Embryonic facial prominence (tissue), 1 donor: ENCODE results near the gene SEMA3A.

Experiments
- DNase-seq: peaks from one replicate; pipeline ENCODE4 v3.0.0-alpha.2; 2016; ENCODE audit errors: extremely low spot score

SEMA3A gene

DNA sequence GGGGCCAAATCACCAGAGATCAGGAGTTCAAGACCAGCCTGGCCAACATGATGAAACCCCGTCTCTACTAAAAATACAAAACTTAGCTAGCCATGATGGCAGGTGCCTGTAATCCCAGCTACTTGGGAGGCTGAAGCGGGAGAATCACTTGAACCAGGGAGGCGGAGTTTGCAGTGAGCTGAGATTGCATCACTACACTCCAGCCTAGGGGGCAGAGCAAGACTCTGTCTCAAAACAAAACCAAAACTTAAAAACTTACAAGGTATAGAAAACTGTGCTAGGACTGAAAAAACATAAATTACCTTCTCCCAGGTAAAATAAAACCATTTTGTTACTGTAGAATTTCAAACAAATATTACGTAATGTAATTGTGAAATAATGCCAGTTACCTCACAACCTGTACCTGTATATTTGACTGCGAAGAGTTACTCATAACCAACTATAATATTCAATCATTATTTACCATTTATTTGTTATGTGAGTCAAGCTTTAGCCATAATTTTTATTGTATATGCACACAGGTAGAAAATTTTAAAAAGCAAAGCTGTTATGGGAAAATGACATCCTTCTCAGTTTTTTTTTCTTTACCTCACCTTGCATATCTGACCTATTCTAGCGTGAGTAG, 180.9 kb downstream of the SEMA3A start:
- no peak for DNase-seq

DNA sequence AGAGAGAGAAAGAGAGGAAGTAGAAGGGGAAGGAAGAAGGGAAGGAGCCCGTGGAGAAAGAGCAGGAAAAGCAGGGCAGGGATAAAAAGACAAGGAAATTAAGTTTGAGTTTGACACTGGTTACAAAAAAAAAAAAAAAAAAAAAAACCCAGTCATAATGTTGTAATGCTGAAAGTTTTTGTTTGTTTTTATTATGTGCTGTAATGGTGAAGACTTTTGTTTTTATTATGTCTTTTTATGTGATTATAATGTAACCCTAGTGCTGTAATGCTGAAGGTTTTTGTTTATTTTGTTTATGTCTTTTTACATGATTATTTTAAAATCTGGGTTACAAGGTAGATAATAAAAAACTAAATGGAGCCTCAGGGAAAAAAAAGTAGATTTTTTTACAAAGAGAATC, 184.8 kb downstream of the SEMA3A start:
- DNase-seq: no peak

DNA sequence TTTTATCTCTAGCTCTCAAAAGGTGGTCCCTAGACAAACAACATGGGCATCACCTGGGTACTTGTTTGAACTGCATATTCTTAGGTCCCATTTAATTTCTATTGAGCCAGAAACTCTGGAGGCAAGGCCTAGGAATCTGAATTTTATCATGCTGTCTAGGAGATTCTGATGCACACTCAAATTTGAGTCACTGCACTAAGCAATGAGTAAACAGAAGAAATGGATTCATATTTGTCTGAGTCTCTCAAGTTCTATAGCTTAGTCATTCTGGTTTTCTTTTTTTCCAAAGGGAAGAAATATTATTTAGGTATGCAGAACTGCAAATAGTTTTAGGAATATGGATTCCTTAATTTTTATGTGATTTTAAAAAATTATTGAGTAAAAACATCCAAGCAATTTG, 185.5 kb downstream of the SEMA3A start:
- DNase-seq: no peak

DNA sequence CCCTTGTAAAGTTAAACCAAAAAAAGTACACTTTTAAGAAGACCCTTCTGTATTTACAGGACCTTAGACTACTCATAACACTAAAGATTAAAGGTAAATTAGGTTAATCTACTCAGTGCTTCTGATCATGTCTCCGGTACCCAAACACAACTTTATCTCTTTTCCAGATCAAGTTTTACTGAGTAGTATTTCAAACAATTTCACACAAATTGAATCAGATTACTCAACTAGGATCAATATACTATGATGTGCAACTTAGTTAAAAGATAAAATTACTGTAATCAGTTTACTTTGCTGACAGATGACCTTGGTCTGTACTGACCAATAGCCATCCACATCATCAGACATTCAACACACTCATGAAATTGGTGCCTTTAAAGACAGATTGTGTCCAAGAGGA, 191.4 kb downstream of the SEMA3A start:
- no peak for DNase-seq

DNA sequence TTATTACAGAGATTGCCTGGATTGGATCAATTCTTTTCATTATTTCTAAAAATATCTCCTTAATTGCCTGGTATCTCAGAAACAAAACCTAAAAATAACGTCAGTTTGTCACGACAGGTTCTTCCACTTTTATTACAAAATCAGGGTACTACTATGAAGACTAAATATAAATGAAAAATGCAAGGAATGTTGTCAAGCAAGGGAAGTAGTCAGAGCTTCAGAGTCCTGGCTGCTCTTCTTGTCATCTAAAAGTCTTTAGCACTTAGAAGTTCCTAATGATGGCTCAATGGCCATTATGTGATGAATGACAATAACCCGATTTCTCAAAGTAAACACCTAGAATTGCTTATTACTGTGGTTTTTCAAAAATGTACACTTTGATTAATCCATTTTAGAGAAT, 192.2 kb downstream of the SEMA3A start:
- DNase-seq: no peak

DNA sequence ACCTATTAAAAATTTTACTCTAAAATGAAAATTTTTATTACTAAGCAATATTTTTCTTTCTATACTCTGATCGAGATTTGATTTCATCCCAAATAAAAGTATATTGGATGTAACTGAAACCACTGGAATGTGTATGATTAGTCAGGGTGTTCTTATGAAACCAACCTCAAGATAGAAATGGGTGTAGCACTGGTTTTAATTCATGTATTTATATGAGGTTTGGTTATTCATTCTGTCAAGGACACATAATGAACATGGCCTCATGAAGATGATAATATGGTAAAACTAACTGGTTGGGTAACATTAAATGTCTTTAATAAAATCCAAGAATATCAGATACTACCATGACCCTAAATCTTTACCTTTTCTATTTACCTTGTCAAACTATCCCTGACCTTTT, 197.7 kb downstream of the SEMA3A start:
- no peak for DNase-seq

DNA sequence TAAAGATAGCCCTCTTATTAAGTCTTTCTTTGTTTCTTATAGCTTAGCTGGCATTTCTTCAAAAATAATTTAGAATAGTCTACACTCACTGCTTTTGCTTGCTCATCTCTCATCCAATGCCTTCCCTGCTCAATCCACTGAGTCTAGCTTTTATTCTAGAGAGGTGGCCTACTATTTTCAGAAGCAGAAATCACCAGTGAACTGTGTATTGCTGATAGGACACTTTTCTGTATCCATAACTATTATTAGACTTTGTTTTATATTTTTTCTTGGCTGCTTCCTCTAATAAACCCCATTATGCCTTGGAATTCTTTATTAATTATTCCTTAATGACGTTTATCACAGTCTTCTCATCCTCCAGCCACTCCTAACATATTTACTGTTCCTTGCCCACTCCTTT, 206.8 kb downstream of the SEMA3A start:
- no peak for DNase-seq

DNA sequence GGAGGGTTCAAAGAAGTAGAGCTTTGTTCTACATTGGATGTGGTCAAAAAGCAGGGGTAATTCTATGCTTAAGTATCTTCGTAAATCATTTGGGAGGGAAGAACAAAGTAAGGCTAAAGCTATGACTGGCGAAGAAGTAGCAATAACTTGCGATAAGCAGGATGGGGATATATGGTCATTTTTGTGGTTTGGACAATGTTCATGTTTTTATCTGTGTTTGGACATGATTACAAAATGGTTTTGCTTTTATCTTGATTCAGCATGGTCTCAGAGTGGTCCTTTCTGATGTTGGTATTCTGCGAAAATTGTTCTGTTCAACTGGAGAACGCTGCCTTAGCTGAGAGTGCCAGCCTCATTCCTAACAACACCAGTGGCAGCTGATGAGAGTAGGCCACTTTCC, 208.8 kb downstream of the SEMA3A start:
- no peak for DNase-seq

DNA sequence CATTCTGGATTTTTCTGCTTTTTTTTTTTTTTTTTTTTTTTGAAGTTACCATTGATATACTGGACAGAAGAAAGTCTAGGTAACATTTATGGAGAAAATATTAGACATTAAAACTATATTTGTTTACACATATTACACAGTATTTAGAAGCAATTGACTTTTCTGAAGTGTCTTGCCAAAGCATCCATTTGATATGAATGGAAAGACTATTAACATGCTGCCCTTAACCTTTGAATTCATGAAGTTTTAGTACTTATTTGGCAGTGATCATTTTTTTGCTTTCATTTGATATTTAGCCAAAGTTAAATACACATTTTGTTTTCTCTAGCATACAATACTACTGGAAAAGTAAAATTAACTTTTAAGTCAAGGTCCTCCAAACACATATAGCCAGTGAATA, 210.0 kb downstream of the SEMA3A start:
- no peak for DNase-seq

DNA sequence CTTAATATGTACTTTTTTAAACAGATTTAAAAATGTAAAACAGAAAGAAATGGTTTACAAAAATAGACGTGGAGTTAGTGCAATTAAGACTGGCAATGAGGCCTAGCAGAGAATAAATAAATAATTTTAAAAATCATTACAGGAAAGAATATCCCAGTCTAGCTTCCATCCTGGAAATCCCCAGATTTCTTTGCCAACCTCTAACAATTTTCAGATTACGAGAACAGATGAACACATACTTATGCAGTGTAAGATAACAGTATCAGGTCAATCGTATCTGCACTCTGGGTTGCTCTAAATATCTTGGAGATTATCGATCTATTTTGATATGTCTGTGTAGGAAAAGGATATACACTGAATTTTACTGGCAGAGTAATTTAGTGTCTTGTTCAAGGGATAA, 210.5 kb downstream of the SEMA3A start:
- DNase-seq: no peak

DNA sequence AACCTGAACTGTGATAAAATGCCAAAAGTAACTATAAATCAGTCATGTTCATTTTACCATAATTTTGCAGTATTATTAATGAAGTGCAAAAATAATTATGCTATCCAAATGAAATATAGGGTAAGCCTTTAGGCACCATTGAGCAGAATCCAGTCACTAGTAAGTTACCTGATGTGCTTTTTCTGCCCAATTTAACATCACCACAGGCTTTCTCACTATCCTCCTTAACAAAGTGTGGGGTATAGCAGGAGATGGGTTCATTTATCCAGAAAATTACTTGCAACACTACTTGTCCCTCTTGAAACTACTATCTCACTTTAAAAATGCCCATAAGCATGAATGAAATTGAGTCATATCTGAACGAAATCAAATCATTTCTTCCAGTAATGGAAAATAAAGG, 211.0 kb downstream of the SEMA3A start:
- no peak for DNase-seq

DNA sequence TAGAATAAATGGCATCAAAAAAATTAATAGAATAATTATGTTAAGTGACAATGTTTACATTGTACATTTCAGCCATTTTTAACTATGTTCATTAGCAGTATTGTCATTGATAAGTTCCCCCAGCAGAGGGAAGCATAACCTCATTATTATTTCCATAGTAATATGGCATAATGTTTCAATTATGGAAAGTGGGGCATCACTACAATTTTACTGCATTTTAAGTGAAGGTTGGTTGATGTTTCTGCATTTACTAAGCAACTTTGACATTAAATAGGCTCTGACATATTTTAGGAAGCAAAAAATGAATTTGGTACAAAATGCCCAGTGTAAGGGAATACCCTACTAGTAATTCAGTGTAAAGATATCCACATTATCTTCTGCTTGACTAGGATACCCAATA, 218.3 kb downstream of the SEMA3A start:
- peak; percentile 16 for DNase-seq

DNA sequence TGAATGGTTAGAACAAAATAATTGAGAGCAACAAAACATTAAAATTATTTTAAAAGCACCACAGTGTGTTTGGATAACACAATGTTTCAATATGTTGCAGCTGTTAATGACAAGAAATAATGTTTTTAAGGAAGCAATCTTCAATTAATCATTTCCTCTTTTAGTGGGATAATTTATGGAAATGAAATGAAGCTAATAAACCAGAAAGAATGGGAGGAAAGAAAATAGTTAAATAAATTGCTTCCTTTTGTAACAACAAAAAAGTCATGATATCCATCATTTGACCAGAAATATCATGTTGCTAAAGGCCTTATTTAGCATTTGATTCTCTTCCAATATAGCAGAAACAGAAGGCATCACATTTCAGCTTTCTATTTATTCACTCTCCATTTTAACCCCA, 224.5 kb downstream of the SEMA3A start:
- no peak for DNase-seq

DNA sequence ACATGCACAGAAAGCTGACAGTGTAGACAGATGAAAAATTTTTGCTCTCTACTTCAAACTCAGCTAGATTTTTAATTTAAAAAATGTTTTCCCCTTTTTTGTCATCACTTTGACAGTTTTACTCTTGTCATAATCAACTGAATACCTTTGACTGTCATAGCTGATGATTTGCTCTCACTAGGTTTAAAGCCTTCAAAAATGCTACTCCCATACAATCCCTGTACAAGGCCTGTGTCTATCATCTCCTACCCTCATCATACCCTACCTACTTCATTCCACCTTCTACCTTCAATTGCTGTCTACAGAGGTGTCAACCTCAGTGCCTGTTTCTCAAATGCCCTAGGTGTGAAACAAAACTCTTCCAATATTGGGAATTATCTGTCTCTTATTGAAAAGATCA, 230.3 kb downstream of the SEMA3A start:
- DNase-seq: no peak

DNA sequence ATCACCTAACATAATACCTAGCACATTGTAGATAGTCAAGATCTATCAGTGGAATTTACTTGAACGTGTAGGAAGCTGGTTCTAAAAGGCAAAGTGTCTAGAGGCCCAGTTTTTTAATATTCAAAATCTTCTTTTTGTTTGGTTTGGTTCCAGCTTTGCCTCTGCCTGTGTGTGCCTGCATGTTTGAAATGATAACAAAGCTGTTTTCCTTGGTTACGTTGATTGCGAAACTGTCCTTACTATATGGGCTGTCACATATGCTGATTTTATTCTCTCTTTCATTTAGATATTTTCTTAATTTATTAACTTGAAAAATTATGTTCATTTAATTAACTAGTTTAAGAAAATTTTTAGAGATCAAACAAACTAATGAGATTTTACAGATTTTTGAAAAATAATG, 237.3 kb downstream of the SEMA3A start:
- no peak for DNase-seq

DNA sequence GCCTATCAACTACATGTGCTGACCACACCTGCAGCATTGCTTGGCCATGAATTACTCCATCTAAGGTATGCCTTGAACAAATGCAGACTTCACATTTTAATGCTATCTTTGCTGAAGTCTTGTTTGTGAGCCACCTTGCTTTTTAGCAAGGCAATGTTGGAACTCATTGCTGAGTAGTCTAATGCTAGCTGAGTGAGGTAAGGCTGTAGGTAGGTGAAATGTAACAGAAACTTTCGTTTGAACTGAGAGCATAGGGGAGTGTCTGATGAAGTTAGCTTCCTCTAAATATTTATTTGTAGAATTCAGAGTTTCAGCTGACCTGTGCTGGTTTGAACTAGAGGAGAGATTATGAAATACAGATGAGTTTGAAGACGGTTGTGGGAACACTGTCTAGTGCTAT, 238.5 kb downstream of the SEMA3A start:
- no peak for DNase-seq

DNA sequence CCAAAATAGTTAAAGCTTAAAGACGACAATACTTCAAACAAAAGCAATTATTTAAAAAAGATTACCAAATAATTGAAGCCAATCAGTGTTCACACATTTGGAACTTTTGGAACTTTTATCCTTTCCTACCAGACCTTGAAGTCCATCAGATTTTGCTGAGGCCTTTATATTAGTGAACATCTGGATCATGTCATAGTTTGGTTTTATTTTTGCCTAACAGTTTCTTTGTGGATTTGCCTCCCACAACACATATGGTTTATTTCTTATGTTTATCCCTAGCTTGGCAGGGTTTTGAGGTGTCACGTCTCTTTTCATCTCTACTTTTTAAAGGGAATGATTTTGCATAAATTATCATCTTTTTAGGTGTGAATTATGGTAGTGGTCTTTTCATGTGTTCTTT, 242.4 kb downstream of the SEMA3A start:
- no peak for DNase-seq

DNA sequence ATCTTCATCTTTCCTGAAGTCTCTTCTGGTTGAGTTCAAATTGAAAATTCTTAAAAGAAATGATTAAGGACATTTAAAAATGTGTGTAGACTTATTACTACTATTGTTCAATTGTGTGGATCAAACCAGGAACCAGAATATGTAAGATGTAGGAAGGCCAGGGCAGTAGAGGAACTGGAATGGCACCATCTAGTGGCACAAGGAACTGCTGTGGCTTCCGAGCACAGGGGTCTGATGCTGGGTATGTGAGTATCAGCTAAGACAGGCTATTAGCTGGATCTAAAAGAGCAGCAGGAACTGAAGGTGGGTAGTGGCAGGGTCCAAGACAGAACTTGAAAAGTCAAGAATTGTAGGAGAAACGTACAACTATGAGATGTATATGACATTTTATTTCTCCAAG, 247.3 kb downstream of the SEMA3A start:
- no peak for DNase-seq

DNA sequence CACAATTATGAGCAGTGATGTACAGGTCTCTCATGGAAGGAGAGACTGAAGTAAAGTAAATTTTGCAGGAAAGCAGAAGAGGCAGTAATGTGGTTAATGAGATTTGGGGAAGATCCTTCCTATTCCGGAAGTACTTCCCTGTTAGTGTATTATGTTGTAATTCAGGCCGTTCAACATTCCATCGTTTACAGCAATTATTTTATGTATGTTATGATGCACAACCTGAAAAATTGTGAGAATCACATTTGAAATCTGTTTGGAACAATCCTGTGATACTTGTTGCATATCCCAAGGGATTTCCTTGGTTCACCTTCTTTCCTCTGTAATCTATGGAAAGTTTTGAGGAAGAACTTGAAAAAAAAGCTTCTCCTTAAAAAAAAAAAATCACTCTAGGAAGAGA, 247.8 kb downstream of the SEMA3A start:
- no peak for DNase-seq

DNA sequence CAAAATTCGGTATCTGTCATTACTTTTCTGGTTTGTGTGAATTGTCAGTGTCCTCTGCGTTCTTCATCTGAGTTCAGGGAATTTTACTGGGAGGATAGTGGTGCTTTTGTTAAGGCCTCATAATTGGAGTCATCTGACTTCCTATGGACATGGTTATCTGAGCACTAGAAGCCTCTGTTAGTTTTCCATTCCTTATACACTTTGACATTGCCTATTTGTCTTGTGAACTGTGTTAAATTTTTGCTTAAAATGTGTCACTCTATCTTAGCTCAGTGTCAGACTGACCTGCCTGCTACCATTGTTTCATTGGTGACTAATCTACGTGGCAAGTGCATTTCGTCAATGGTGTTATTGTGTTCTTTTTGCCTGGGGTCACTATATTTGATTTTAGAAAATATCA, 253.3 kb downstream of the SEMA3A start:
- no peak for DNase-seq

DNA sequence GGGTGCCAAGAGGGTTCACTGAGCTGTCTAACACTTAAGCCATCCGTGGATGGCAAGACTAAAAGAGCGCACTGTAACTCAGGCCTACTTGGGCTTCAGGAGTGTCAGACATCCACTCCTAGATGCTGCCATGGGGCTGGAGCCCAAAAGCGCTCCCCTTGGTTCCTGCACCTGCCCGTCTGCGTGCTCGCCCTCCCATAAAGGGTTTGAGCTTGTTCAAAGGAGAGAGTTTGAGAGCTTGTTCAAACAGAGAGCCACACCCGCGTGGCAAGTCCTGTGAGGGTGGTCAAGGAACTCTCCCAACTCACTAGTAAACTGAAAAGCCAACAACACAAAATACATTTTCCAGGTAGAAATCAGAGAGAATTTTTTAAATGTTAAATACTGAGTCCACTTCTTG, 256.7 kb downstream of the SEMA3A start:
- no peak for DNase-seq

DNA sequence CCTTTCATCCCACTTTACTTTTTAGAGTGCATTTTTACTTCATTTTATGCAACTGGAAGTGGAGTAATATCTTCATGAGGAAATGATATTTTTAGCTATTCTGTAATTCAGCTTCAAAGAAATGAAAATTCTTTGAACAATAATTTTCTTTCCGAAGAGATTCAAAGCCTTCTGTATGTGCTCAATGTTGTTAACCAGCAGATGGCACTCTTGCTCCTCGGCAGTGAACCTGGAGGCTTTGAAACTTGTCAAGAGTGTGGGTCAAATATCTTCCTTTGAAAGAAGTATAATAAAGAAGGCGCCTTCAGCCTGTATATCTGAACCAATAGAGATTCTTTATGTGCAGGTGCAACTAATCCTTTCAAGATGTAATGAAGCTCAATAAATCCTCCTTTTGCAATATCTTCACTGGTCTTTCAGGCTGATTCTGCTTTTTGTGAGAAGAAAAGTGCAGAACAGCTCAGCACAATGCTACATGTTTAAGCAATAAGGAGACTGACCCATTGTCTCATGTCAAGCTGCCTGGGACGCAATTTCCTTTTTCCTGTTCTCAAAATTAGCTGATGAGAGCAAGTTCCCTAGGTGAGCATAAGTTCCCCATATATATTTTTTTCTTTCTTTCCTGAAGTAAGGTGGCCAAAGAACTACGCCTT, 258.4 kb downstream of the SEMA3A start:
- DNase-seq: peak; percentile 60

DNA sequence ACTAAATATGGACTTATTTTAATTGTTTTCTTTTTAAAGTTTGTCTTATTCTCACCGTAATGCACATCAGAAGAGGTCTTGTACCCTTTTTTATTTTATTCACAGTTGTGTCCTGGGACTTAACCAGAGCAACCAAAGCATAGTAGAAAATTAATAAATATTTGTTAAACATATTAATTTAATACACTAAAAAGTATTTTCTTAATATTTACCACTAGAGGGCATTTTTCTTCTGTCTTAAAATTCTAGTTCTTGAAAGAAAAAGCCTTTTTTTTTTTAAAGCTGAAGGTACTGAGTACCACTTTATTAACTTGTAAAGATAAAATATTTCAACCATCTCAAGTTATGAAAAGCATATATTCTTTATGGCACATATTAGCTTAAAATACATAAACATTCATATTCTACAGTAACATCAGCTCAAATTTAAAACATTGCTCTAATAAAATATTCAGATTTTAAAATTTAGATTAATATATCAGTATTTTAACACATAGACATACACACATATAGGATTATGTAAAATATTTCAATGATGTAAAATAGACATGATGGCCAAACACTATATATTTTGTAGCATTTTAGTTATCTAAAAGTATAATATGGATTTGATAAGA, 260.4 kb downstream of the SEMA3A start:
- DNase-seq: no peak

DNA sequence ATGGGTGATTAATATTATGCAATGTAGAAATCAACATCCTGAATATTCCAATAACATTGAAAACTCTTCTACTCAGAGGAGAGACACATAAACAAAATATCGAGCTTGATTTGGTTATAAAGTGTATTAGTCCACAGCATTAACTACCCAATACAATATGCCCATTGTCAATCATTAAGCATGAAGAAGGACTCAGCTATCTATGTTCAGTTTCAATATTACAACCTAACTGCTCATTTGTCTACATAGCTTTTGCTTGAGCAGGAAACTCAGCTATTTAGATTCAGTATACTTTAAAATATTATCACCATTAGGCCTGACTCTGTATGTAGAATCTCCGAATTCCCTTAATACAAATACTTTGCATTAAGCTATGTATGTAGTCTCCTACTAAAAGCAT, 262.6 kb downstream of the SEMA3A start:
- no peak for DNase-seq
